ENCODE measurements around the gene NELFE.

NELFE gene

GRCh38 chr6:31971993-31972708 is 13.4 kb upstream of the NELFE start, which contains the start of gene DXO:
Gene DXO, minus strand, starts transcription at chr6:31972138. Its CDS starts 463 bp downstream, at chr6:31971675.
- DNase-seq = peak; percentile 96

DNA sequence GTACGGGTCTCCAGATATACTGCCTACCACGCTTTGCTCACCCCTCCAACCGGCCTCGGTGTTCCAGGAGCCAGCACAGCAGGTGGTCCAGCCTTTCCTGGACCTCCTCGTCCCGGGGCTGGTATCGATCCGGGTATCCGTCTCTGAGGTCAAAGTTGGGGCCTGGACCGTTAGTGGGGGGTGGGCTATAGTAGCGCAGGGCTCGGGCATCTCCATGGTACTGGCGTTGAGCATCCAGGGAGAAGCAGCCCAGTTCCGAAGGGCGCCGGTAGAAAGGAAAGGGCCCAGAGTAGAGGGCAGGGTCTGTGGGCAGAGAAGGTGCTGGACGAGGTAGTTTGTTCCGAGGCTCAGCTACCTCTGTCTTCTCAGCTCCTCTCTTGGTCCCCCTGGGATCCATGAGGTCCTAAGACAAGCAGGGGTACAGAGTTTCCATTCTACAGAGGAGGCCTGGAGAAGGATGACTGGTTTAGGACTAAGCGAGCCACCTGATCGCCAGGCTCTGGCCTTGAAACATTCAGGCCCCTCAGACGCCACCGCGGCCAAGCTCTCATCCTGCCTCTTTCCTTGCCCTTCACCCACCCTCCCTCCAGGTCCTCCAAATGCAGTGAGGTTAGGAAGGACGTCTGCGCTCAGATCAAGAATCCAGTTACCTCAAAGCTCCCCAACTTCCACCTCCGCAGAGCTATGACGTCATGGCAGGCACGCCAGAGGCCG is 12.7 kb upstream of the NELFE start:
- no peak for DNase-seq

- DNase-seq = no peak
Measured at GRCh38 chr6:31970604-31971271, 12.0 kb upstream of the NELFE start.

DNA sequence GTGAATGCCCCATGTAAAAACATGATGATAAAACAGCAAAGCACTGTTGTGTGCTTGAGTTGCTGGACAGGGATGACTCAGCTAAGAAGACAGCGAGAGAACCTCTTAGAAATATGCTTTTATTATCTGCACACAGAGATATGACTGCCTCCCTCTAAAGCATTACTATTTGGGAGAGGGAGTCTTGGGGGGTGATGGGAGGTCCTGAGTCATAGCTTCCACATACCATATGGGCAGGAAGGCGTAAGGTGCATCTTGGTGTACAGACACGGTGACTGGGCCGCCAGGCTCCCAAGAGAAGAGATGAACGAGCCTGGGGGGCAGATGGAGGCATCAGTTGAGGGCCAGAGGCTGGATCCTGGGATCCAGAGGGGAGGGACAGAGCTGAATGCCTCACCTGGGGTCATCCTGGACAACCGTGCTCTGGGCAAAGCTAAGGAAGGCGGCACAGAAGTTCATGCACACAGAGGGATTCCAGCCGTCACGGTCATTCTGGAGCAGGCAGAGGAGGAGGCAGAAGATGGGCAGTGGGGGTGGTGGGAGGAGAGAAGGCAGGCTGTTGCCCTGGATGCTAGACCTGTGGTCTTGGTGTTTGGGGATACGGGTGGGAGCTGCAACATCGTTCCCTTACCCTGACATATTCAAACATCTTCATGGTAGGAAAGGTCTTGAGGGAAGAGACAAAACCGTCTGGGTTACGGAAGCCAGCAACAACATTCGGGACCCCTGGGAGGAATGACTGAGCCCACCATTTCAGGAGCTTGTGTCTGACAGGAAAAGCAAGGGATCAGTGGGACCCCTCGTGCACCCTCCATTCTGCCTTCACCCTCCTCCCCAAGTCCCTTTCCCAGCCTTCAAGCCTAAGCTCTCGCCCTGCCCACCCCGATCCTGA is 11.2 kb upstream of the NELFE start:
- no peak for DNase-seq

GRCh38 chr6:31968791-31969711 is 10.3 kb upstream of the NELFE start:
- no peak for DNase-seq

- no peak for DNase-seq
Measured at GRCh38 chr6:31968326-31968725, 9.6 kb upstream of the NELFE start.

DNA sequence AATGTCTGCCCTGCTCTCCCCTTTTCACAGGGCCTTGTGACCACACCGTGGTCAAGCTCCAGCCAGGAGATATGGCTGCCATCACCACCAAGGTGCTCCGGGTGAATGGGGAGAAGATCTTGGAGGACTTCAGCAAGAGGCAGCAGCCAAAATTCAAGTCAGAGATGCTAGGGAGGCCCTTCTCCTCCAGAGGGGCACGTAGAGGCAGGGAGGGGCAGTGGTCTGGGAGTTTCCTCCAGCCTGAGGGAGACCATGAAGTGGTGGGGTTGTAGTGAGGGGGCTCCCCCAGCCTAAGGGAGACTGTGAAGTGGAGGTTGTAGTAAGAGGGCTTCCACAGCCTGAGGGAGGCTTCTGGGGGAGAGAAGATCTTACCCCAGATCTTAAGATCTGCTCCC is 9.2 kb upstream of the NELFE start:
- no peak for DNase-seq

GRCh38 chr6:31966997-31967925 is 8.5 kb upstream of the NELFE start:
- DNase-seq = no peak

DNA sequence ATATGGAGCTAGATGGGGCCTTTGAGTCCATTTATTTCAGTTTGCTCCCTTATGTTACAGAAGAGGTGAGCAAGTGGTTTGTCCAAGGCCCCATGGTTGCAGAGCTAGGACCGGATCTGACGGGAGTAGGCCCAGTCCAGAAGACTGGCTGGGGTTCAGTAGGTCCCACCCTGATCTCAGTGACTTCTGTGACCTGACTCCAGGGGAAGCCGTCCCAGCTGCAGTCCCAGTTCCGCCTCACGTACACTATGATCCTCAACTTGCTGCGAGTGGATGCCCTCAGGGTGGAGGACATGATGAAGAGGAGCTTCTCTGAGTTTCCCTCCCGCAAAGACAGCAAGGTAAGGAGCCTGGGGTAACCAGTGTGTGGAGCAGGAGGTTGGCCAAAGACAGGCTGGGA is 7.7 kb upstream of the NELFE start:
- DNase-seq = no peak

DNA sequence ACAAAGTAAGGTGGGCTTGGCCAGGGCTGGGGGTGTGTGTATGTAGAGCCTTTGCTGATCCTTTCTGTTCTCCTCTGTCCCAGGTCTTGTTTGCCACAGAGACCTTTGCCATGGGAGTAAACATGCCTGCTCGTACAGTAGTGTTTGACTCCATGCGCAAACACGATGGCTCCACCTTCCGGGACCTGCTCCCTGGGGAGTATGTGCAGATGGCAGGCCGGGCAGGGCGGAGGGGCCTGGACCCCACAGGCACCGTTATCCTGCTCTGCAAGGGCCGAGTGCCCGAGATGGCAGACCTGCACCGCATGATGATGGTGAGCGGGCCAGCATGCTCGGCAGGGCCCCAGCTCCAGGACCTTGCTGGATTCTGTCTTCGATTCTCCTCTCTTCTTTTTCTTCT is 6.9 kb upstream of the NELFE start:
- DNase-seq = no peak

DNA sequence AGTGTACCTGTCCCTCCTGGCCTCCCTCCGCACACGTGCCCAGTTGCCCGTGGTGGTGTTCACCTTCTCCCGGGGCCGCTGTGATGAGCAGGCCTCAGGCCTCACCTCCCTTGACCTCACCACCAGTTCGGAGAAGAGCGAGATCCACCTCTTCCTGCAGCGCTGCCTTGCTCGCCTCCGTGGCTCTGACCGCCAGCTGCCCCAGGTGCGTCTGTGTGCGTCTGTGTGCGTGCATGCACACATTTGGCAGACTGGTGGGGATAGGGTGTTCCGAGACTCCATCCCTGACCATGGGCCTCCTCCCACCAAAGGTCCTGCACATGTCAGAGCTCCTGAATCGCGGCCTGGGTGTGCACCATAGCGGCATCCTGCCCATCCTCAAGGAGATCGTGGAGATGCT is 5.2 kb upstream of the NELFE start:
- no peak for DNase-seq

- DNase-seq = no peak
Measured at GRCh38 chr6:31961616-31962015, 2.8 kb upstream of the NELFE start.

GRCh38 chr6:31958412-31958740 is 395 bp downstream of the NELFE start:
- no peak for DNase-seq

- DNase-seq = no peak
Measured at GRCh38 chr6:31956796-31957195, 2.0 kb downstream of the NELFE start.

- DNase-seq = no peak
Measured at GRCh38 chr6:31954511-31954910, 4.3 kb downstream of the NELFE start.

DNA sequence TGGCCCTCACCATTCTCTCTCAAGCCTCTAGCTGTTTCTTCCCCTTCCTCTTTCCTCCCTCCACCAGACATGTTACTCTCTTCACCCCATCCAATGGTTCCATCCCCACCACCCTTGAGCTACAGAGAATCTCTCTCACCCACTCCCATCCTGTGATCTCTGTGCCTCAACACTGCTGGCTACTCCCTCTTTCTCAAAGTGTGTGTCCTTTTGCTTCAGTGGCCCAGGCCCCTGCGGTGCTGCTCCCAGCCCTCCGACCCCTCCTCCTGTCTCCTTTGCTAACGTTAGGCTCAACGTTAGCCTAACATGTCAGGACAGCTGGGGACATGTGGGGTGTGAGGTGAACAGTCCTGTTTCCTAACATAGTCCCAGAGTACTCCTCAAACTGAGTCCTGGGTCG is 5.9 kb downstream of the NELFE start:
- no peak for DNase-seq

DNA sequence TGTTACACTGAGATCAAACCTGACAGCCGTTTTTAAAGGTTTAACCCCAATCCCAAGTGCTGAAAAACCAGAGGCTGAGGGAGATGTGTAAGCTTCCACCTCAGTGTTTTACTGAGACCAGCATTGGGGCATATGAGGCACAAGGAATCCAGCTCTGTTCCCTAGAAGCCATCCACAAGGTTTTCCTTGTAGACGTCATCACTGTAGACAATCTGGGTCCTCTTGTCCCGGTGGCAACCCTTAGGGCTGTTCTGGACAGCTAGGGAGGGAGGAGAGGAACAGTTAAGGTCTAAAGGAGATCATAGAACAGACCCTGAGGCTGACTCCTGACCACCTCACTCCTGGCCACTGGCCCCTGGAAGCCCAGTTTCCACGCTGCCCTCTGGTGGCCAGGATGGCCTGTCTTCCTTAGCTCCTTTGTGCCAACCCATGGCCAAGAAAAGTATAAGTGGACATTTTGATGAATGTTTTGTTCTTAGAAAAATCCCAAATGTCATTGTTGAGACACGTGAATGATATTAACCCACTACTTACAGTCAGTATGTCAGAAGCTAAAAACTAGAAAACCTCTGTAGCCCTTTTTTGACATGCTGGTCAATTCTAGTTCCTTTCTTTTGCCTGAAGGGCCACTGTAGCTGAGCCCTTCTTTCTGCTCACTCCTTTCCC is 6.5 kb downstream of the NELFE start:
- no peak for DNase-seq

GRCh38 chr6:31949926-31950548 is 8.7 kb downstream of the NELFE start:
- no peak for DNase-seq

DNA sequence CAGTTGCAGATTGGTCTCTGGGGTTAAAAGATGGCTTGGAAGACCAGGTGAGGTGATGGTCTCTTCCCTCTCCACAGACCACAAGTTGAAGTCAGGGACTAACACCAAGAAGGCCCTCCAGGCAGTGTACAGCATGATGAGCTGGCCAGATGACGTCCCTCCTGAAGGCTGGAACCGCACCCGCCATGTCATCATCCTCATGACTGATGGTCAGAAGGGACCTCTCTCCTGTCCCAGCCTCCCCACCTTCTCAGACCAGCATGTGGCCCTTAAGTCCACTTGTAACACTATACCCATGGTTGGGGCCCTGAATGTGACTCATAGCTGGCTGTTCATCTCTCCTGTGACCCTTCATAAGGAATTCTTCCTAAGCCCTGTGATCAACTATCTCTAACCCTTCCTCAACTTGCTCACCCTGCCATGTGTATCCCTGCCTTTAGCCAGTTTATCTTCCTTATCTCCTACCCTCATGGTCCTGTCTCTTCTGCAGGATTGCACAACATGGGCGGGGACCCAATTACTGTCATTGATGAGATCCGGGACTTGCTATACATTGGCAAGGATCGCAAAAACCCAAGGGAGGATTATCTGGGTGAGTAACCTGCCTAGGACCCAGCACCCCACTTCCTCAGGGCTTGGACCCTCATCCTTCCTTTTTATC is 9.9 kb downstream of the NELFE start:
- no peak for DNase-seq
